HG03097 (cell line): ENCODE results near the gene TRIL.

ENCODE experiments used
- ATAC-seq: cut with Tn5 transposase; IDR thresholded peaks from one replicate; pipeline ENCODE4 v1.9.1; 2021; ENCODE audit not compliant: unreplicated experiment, low FRiP score

Gene TRIL

GRCh38 chr7:28953633-28954032, 4.5 kb downstream of the TRIL start:
- ATAC-seq = no peak

GRCh38 chr7:28942168-28942567, 16.0 kb downstream of the TRIL start:
- no peak for ATAC-seq

DNA sequence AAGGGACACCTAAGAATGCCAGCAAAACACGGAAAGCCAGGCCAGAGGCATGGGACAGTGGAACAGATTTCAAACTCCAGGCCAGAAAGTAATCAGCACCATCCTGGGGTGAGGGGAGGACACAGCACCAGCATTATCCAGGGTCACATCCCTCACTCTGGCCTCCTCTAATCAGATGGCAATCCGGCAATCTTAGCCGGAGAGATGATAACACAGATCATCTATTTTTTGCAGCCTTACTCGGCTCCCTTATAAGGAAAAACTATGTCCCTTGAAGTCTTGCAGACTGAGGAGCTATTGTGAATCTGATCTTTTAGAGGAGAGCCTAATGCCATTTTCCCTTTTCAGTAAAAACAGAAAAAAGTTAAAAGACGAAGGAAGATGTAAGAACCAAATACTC, 16.5 kb downstream of the TRIL start:
- no peak for ATAC-seq

- no peak for ATAC-seq
These were observed 17.3 kb downstream of the TRIL start for GRCh38 chr7:28940741-28941384.

DNA sequence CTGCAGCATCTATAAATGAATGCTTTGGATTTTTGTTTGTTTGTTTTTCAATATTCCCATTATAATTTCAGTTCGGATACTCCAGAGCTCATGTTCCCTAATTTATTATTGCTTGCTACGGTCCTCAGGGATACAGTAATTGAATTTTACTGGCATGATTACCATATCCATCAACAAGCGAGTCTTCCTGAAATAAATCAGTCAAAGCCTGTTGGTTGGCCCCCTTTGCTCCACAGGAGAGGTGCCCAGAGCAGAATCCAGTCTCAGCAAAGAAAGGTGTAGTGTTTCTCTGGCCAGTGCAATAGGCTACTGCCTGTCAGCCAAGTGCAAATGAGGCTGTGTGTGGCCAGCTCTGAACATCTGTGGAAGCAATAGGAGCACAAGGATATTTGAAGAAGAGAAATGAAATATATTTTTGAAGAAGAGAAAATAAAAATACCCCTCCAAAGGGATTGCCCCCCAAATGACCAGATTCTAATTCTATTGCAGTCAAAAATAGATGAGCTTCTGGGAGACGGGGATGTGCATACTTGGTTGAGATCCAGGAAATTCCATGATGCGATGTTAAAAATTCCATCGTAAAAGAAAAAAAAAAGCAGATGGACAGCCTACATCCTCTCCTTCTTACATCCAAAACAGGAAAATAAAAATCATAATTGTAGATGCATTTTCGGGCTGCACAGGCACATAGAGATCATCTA, 18.1 kb downstream of the TRIL start:
- ATAC-seq = no peak

DNA sequence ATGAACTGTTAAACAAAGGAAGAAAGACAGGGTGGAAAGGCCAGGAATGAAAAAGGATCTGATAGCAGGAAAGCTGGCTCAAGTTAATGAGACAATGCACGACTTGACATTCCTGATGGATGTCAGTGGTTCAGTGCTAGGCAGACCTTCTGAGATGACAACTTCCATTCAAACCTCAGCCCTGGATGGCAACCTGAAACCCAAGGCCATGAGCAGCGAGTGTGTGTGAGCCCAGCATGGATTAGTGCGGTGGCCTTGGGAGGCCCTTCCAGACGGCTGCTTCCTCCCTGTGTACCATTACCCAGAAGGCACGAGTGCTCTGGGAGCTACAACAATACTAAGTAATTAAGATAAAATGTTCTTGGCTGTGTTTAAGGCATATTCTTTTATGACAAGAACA, 18.8 kb downstream of the TRIL start:
- no peak for ATAC-seq

DNA sequence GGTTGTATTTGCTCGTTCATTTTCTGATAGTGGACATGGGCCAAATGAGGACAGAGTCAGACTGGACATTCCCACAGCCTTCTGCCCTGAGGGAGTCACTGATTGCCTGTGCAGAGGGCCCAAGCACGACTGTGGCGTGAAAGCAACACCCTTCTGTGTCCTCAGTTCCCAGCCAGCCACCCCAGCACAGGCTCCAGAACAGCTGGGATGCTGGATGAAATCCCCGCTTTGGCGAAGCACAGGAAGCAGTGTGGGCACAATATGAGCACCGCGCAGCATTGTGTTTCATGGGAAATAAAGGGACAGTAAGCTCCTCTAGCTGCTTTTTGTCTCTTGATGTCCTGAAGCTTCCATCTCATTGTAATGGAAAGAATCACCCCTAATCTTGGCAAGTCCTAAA, 20.5 kb downstream of the TRIL start:
- no peak for ATAC-seq

- ATAC-seq = no peak
These were observed 21.0 kb downstream of the TRIL start for GRCh38 chr7:28937103-28937502.

DNA sequence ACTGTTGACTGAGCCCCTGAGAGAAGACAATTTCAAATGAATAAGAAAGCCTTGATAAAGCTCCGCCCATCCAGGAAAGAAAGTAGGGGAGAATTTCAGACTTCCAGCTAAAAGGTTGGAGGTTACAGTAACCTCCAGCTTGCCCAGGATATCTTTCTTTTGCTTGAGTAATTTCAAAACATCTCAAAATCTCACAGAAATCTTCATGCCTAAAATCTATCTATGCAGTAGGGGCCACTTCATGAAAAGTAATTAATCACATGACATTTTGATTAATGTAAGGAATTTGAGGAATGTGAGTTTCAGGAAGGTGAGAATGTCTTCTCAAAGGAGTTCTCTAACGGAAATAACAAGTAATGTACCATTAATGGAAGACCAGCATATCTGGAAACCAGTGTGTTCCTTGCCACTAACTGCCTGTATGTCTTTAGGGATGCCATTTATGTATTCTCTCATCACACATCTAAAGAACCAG, 24.2 kb downstream of the TRIL start:
- no peak for ATAC-seq

- no peak for ATAC-seq
These were observed 26.6 kb downstream of the TRIL start for GRCh38 chr7:28931565-28931964.

DNA sequence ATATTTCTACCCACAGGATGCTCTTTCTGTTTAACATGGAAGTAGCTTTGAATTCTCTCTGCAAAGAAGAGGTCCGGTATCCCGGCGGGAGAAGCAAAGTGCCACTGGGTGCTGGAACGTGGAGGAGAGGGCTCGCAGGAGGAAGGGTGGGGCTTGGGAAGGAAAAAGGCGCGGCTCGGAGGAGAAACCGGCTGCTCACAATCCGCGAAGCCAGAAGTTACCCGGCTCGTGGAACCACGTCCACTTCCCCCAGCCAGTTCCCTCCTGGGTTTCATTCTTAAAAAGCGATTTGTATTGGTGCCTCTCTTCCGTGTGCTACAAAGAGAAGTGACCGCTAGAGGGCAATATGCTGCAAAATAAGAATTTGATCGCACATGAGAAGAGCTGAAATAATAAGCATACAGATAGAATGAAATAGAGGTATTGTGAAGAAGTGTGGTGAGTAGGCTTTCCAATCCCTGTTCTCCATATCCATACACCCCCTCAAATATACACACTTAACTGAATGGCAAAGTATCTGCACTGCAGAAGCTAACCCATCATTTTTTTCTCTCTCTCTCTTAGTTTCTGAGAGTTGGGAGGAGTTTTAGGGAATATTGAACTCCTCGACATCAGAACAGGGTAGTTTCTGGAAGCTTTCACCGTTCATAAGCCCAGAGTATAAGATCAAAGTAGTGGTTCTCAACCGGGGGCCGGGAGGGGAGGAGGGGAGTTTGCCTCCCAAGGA, 31.1 kb downstream of the TRIL start:
- ATAC-seq = peak; percentile 78

- ATAC-seq = no peak
These were observed 35.4 kb downstream of the TRIL start for GRCh38 chr7:28922624-28923331.

DNA sequence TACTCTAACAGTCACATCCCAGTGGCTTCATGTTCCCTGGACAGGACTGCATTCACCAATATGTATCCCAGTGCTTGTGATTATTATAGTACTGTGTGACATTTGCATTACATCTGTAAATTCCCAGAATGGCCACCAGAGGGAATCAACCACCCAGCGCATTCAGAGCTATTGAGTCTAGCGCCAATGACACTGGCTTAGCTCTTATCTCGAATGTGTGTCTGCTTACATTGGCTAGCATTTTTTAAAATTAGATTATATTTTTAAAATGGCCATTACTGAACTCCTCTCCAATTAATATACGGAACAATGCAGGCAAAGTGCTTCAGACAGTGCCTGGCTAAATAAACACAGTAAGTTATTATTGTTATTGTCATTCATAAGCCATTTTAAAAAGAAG, 36.3 kb downstream of the TRIL start:
- ATAC-seq = no peak

GRCh38 chr7:28920424-28920823, 37.7 kb downstream of the TRIL start:
- no peak for ATAC-seq

DNA sequence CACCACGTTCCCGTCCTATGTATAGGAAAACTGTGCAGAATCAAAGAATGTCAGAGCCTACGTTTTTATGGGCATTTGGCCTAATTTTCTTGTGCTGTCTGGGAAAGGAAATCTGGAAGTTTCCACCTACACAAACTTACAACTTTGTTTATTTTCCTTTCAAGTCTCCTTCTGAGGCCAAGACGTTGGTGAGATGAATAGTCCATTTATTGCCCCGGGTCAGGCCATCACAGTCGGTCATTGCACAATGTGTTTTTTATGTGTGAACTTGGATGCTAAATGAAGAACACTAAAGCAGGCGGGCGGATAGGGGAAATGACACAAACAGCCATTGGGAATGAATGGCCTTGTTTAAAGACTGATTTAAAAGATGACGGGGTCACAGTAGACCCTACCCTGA, 38.6 kb downstream of the TRIL start:
- ATAC-seq = no peak

DNA sequence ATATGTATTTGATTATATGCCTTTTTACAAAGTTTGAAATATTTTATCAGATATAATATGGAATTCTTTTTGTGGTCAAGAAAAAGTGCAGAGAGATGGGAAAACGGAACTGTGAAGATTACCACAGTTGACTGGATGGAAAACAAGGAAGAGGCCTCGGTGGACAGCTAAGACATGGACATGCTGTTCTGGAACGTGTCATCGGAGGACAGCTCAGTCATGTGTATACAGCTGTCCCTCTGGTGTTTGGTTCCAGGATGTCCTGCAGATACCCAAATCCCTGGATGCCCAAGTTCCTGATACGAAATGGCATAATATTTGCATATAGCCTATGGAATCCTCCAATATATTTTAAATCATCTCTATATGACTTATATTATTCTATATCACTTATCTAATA, 49.4 kb downstream of the TRIL start:
- no peak for ATAC-seq

- ATAC-seq = no peak
These were observed 52.7 kb downstream of the TRIL start for GRCh38 chr7:28905464-28905863.

GRCh38 chr7:28904578-28905048, 53.5 kb downstream of the TRIL start:
- ATAC-seq = no peak

GRCh38 chr7:28903730-28904577, 54.2 kb downstream of the TRIL start:
- ATAC-seq = no peak
